IPS DF 6.9 (cell line): ENCODE results near the gene GTPBP8.
A peak's percentile ranks its signal among the peaks of the same experiment; 100 is the strongest.

Experiments
- DNase-seq: peaks from one replicate; pipeline ENCODE4 v3.0.0-alpha.2; 2013; ENCODE audit warnings: low read depth, low spot score
- H3K27ac ChIP-seq: one replicate; pipeline ENCODE4 v1.5.1; 2013; ENCODE audit warnings: low read length, control low read depth
- H3K27me3 ChIP-seq: 2 replicates; pipeline ENCODE4 v1.6.1; 2013; ENCODE audit warnings: mild to moderate bottlenecking, low read length; ENCODE audit not compliant: control insufficient read depth, insufficient read depth
- H3K36me3 ChIP-seq: 2 replicates; pipeline ENCODE4 v1.6.1; 2013; ENCODE audit warnings: low read length; ENCODE audit not compliant: control insufficient read depth, insufficient read depth
- H3K4me1 ChIP-seq: 2 replicates; pipeline ENCODE4 v1.6.1; 2013; ENCODE audit warnings: low read length; ENCODE audit not compliant: control insufficient read depth, insufficient read depth
- H3K4me3 ChIP-seq: 2 replicates; pipeline ENCODE4 v1.5.1; 2013; ENCODE audit warnings: mild to moderate bottlenecking, low read length
- H3K9me3 ChIP-seq: 2 replicates; pipeline ENCODE4 v1.6.1; 2013; ENCODE audit warnings: low read length, inconsistent platforms; ENCODE audit not compliant: control insufficient read depth, insufficient read depth
- WGBS: extraction: QIAGEN DNeasy Blood & Tissue Kit; methylation state at CpG from one replicate; pipeline ENCODE4 v1.1.7; 2013; ENCODE audit warnings: mixed read lengths, missing lambda C conversion rate; ENCODE audit not compliant: insufficient read length, insufficient coverage; 5-methylcytosine and 5-hydroxymethylcytosine counted together

The GTPBP8 gene

GRCh38 chr3:112995800-112996199 lies 5.0 kb downstream of the GTPBP8 start:
- Histone ChIP-seq H3K4me3 (no peak overlapping the region), H3K27ac (no peak overlapping the region), H3K27me3 (no peaks in the 10 kb centered on the region), H3K9me3 (no peaks in the 10 kb centered on the region), H3K36me3 (peaks cover 3% of the 10 kb centered on the region; the same call in 1 of the 2 replicates), H3K4me1 (no peaks in the 10 kb centered on the region)
- DNase-seq: no peak
- WGBS: no CpG with 5 or more reads among the region's 4 CpGs

- no peak overlapping the region for H3K27ac ChIP-seq
- DNase-seq: no peak
- H3K9me3 ChIP-seq: no peaks in the 10 kb centered on the region
- no peaks in the 10 kb centered on the region for H3K4me1 ChIP-seq
- peaks cover 11% of the 10 kb centered on the region; the same call in 1 of the 2 replicates for H3K36me3 ChIP-seq
- no peaks in the 10 kb centered on the region for H3K27me3 ChIP-seq
- no CpG with 5 or more reads among the region's 4 CpGs for WGBS
- no peak overlapping the region for H3K4me3 ChIP-seq
Measured at GRCh38 chr3:113000691-113001090, 9.9 kb downstream of the GTPBP8 start.

DNA sequence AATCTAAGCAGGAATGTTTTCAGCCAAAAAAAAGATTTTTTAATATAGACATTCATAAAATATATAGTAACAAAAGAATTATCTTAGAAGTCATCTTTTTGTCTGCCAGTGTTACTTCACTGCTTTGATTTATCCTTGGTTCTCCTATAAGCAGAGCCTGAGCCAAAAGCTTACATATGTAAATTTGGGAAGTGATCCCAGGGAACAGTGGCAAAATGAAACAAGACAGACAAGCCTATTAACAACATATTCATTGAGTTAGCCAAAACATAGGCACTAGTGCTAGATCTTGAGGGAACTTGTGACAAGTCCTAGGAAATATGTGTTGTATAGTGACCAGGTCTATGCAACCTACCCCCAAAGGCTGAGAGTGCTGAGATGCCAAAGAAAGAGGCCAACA lies 11.3 kb downstream of the GTPBP8 start:
- Histone ChIP-seq H3K36me3 (peaks cover 11% of the 10 kb centered on the region; the same call in 1 of the 2 replicates), H3K9me3 (no peaks in the 10 kb centered on the region)
- no peak for DNase-seq

DNA sequence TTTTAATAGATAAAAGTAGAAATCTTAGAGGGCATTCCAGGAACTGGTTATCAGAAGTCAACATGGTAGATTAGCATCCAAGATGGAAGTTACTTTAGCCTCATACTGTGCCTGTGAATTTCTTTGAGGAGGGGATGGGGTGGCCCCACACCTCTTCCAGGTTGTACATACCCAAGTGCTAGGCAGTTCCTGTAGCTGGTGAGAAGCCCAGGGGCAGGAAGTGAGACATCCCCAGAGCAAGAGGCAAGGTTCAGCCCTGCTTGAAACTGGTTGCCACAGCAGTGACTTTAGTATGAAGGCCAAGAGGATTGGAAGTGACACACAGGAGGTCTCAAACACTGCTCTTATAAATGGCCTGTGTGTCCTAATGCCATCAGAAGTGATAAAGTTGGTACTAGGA lies 11.9 kb downstream of the GTPBP8 start:
- H3K36me3 ChIP-seq: peaks cover 14% of the 10 kb centered on the region
- no peaks in the 10 kb centered on the region for H3K4me1 ChIP-seq
- H3K9me3 ChIP-seq: no peaks in the 10 kb centered on the region
- no peaks in the 10 kb centered on the region for H3K27me3 ChIP-seq
- no peak overlapping the region for H3K27ac ChIP-seq
- H3K4me3 ChIP-seq: no peak overlapping the region
- DNase-seq: no peak

More for the DNA sequence above, 11.3 kb downstream of the GTPBP8 start:
- Histone ChIP-seq H3K27ac (no peak overlapping the region), H3K4me1 (no peaks in the 10 kb centered on the region), H3K27me3 (no peaks in the 10 kb centered on the region), H3K4me3 (no peak overlapping the region)

DNA sequence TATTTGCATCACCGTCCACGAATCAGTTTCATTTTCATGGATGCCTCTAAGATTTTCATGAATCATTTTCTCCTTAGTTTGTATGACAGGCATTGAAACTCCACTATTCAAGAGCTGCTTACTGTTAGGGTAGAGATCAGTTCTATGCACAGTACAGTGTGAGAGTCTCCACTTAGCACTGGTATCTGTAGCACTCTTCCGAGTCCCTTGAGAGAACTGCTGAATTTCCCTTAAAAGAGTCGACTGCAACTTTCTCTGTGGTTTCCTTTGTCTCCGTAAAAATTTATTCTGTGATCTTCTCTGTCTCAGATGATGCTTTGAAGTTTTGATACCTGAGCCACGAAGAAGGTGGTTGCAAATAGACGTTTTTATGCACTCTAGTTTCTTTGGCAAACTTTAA lies 14.8 kb downstream of the GTPBP8 start:
- H3K4me1 ChIP-seq: no peaks in the 10 kb centered on the region
- H3K36me3 ChIP-seq: peaks cover 15% of the 10 kb centered on the region
- no peak overlapping the region for H3K27ac ChIP-seq
- WGBS: no CpG with 5 or more reads among the region's 7 CpGs
- no peak overlapping the region for H3K4me3 ChIP-seq
- DNase-seq: no peak
- H3K9me3 ChIP-seq: no peaks in the 10 kb centered on the region
- H3K27me3 ChIP-seq: no peaks in the 10 kb centered on the region

GRCh38 chr3:113006359-113007056 lies 15.7 kb downstream of the GTPBP8 start:
- no peaks in the 10 kb centered on the region for H3K4me1 ChIP-seq
- no peaks in the 10 kb centered on the region for H3K27me3 ChIP-seq
- H3K27ac ChIP-seq: no peak overlapping the region
- WGBS: no CpG with 5 or more reads among the region's 4 CpGs
- H3K36me3 ChIP-seq: peaks cover 15% of the 10 kb centered on the region
- no peak for DNase-seq
- no peaks in the 10 kb centered on the region for H3K9me3 ChIP-seq
- no peak overlapping the region for H3K4me3 ChIP-seq

DNA sequence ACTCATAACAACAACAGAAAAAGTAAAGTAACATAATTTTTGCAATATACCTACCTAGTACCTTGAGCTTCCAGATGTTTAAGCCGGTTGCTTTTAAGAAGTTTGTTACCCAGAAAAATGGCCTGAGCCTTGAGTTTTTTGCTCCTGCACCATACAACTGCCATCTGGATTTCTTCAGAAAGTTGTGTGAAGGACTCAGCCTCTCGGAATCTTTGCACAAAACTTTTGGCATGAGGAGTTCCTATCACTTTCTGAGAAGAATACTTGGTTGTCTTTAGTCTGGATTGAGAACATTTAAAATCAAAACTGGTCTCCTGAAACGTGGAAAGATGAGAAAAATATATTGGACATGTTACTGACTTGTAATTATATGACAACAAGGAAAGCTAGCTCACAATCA lies 17.3 kb downstream of the GTPBP8 start:
- no CpG with 5 or more reads among the region's 3 CpGs for WGBS
- H3K4me1 ChIP-seq: no peaks in the 10 kb centered on the region
- no peaks in the 10 kb centered on the region for H3K9me3 ChIP-seq
- peaks cover 20% of the 10 kb centered on the region for H3K36me3 ChIP-seq
- no peaks in the 10 kb centered on the region for H3K27me3 ChIP-seq
- DNase-seq: no peak
- no peak overlapping the region for H3K4me3 ChIP-seq
- no peak overlapping the region for H3K27ac ChIP-seq

DNA sequence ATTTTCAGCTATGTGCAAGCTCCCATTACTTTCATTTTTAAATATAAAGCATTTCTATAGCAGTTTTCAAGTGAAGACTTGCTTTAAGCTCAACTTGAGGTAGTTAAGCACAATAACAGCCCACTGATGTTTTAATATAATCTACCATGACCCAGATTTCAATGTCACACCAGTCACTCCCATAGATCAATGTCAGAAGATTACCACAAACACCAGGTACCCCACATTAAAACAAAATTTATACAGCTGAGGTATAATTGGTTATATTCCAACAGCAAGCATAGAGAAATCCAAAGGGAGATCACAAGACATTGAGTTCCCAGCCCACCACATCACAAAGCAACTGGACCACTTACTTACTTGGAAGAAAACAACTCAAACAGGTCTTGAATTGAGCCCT lies 22.8 kb downstream of the GTPBP8 start:
- H3K27me3 ChIP-seq: no peaks in the 10 kb centered on the region
- H3K4me1 ChIP-seq: no peaks in the 10 kb centered on the region
- H3K4me3 ChIP-seq: no peak overlapping the region
- H3K9me3 ChIP-seq: no peaks in the 10 kb centered on the region
- H3K36me3 ChIP-seq: peaks cover 5% of the 10 kb centered on the region; the same call in 1 of the 2 replicates
- no peak for DNase-seq
- H3K27ac ChIP-seq: no peak overlapping the region

GRCh38 chr3:113018536-113019181 lies 27.9 kb downstream of the GTPBP8 start:
- no peaks in the 10 kb centered on the region for H3K4me1 ChIP-seq
- H3K36me3 ChIP-seq: no peaks in the 10 kb centered on the region; the same call in 1 of the 2 replicates
- no peaks in the 10 kb centered on the region for H3K27me3 ChIP-seq
- no peak for DNase-seq
- no peak overlapping the region for H3K27ac ChIP-seq
- no peaks in the 10 kb centered on the region for H3K9me3 ChIP-seq
- H3K4me3 ChIP-seq: peak overlapping the region; percentile 89; the same call in 1 of the 2 replicates
- no CpG with 5 or more reads among the region's 13 CpGs for WGBS

- WGBS: 100% methylated on average over 1 of the region's 63 CpGs
- DNase-seq: peak; percentile 74
- Histone ChIP-seq H3K27me3 (no peaks in the 10 kb centered on the region), H3K4me3 (peak overlapping the region; percentile 89; the same call in 1 of the 2 replicates), H3K27ac (no peak overlapping the region), H3K9me3 (no peaks in the 10 kb centered on the region), H3K4me1 (no peaks in the 10 kb centered on the region), H3K36me3 (no peaks in the 10 kb centered on the region; the same call in 1 of the 2 replicates)
Measured at GRCh38 chr3:113019182-113020137, 28.7 kb downstream of the GTPBP8 start.
